Lower lobe of right lung (tissue), 2 donors: ENCODE measurements around the gene SMCO3. TPM values are rescaled to one million over a fixed set of nuclear protein-coding genes. Genes with fewer than 3 reads are reported as not detected.

ENCODE experiments used
- ATAC-seq, 2 donors: fragments of 200-7000 bp; cut with Tn5 transposase; one replicate each; pipeline ENCODE4 v1.9.1; 2020 to 2022; ENCODE audit warnings: mild to moderate bottlenecking in 2 of 2, moderate library complexity in 2 of 2
- DNase-seq: peaks from one replicate; pipeline ENCODE4 v3.0.0-alpha.2; 2020
- H3K27ac ChIP-seq: fragments of 200-600 bp; one replicate; pipeline ENCODE4 v1.8.0; 2022
- H3K27me3 ChIP-seq: fragments of 200-600 bp; one replicate; pipeline ENCODE4 v1.8.0; 2022; ENCODE audit warnings: low read depth
- H3K36me3 ChIP-seq: fragments of 200-600 bp; one replicate; pipeline ENCODE4 v1.8.0; 2022; ENCODE audit warnings: mild to moderate bottlenecking
- H3K4me1 ChIP-seq: fragments of 200-600 bp; one replicate; pipeline ENCODE4 v1.8.0; 2022
- H3K4me3 ChIP-seq: fragments of 200-600 bp; one replicate; pipeline ENCODE4 v1.8.0; 2022; ENCODE audit warnings: mild to moderate bottlenecking
- H3K9me3 ChIP-seq: fragments of 200-600 bp; one replicate; pipeline ENCODE4 v1.8.0; 2022
- CTCF ChIP-seq: fragments of 200-600 bp; IDR thresholded peaks from one replicate; pipeline ENCODE4 v1.8.0; 2022; ENCODE audit warnings: antibody characterized with exemption, mild to moderate bottlenecking
- intact Hi-C: fragments of 100-400 bp; cut with DNase I; formaldehyde crosslinking; loops from one replicate; pipeline ENCODE4 v1.11.0; 2022
- total RNA-seq: library from RNA; stranded (reverse); fragmentation: NEBNext Ultra II Directional; extraction: Animal tissue kit (Norgen Biotek cat#: 25700); gene quantifications from one replicate; pipeline ENCODE4 v1.2.1, GENCODE V29; 2021
- donor health status: DM: no; HTN: yes; CAD: no; lungs with severe emphysema.

Gene SMCO3
- total RNA-seq, 1 donor from 2014 or later, result 0.68 TPM

- H3K27me3 ChIP-seq, result no peaks in the 10 kb centered on the region
- intact Hi-C loops, result no loop called here
- ATAC-seq, result peak; percentile 46 to 73
Measured at GRCh38 chr12:14828892-14829291, 14.9 kb upstream of the SMCO3 start.

DNA sequence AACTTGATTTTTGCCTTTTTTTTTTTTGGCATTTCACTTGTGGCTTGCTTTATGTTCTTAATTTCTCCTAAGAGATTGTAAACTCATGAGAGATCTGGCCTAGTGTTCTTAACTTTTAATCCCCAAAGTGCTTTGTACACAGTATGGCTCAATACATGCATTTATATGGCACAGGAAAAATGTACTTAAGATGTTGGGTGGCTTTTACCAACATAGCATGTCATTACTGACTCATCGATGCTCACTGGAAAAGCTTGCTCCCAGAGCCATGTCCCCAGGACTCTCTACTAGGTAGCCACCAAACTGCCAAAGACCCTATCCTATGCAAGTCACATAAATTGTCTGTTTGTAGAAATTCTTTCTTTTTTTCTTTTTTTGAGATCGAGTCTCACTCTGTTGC, 13.1 kb upstream of the SMCO3 start:
- H3K36me3 ChIP-seq, result no peaks in the 10 kb centered on the region
- H3K4me3 ChIP-seq, result no peak overlapping the region
- H3K27ac ChIP-seq, result no peak overlapping the region
- no peaks in the 10 kb centered on the region for H3K4me1 ChIP-seq
- H3K27me3 ChIP-seq, result no peaks in the 10 kb centered on the region
- no peaks in the 10 kb centered on the region for H3K9me3 ChIP-seq
- ATAC-seq (no peak), DNase-seq (no peak)
- intact Hi-C loops, result no loop called here
- TF ChIP-seq CTCF, result no peak

More at GRCh38 chr12:14828892-14829291, 14.9 kb upstream of the SMCO3 start:
- DNase-seq, result no peak
- H3K4me3 ChIP-seq, result no peak overlapping the region
- H3K36me3 ChIP-seq, result no peaks in the 10 kb centered on the region
- H3K9me3 ChIP-seq, result no peaks in the 10 kb centered on the region
- H3K4me1 ChIP-seq, result no peaks in the 10 kb centered on the region
- no peak overlapping the region for H3K27ac ChIP-seq
- no peak for TF ChIP-seq CTCF

- no peaks in the 10 kb centered on the region for H3K27me3 ChIP-seq
- DNase-seq (no peak), ATAC-seq (no peak)
- H3K4me3 ChIP-seq, result no peak overlapping the region
- H3K36me3 ChIP-seq, result no peaks in the 10 kb centered on the region
- no peaks in the 10 kb centered on the region for H3K4me1 ChIP-seq
- no peaks in the 10 kb centered on the region for H3K9me3 ChIP-seq
- no peak for TF ChIP-seq CTCF
- intact Hi-C loops, result no loop called here
- no peak overlapping the region for H3K27ac ChIP-seq
Measured at GRCh38 chr12:14826491-14826890, 12.5 kb upstream of the SMCO3 start.

DNA sequence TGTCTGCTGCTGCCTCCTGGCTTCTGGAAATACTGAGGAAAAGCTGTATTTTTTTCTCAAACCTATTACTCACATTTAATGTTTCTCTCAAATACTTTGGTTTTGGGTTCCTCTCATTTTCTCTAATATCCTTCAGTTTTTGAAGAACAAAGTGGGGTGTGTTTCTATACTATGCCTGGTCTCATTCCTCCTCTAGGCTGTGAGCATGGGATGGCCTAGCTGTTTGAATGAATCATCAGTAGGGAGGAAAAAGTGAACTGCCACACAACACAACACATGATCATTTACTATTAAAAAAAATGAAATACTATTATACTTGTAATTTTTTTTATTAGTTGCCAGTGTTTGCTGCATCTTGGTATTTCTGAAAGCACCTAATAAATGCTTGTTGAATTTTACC, 11.3 kb upstream of the SMCO3 start:
- intact Hi-C loops, result no loop called here

GRCh38 chr12:14824012-14824634, 10.1 kb upstream of the SMCO3 start:
- Histone ChIP-seq H3K27ac (no peak overlapping the region), H3K9me3 (no peaks in the 10 kb centered on the region), H3K4me3 (no peak overlapping the region), H3K4me1 (no peaks in the 10 kb centered on the region), H3K36me3 (no peaks in the 10 kb centered on the region), H3K27me3 (no peaks in the 10 kb centered on the region)
- intact Hi-C loops, result no loop called here
- ATAC-seq (no peak), DNase-seq (no peak)
- no peak for TF ChIP-seq CTCF

More for the DNA sequence above, 11.3 kb upstream of the SMCO3 start:
- Histone ChIP-seq H3K4me3 (no peak overlapping the region), H3K4me1 (no peaks in the 10 kb centered on the region), H3K9me3 (no peaks in the 10 kb centered on the region), H3K36me3 (no peaks in the 10 kb centered on the region), H3K27me3 (no peaks in the 10 kb centered on the region), H3K27ac (no peak overlapping the region)
- ATAC-seq, result no peak
- DNase-seq, result no peak
- TF ChIP-seq CTCF, result no peak
